HFF-Myc (cell line): ENCODE measurements around the gene PPP1R7.
"Not testable (repeated sequence)": the region's sequence is repeated elsewhere in the genome, so short reads cannot be mapped to it uniquely, and the experiment has no call there.

Experiments
- DNase-seq: peaks from one replicate; pipeline ENCODE4 v3.0.0-alpha.2; 2011; ENCODE audit warnings: low read depth; ENCODE audit errors: extremely low read depth
- H3K4me3 ChIP-seq: replicated peaks from 2 replicates; pipeline ENCODE4 v1.5.1; 2011; ENCODE audit warnings: low read depth, mild to moderate bottlenecking, control low read depth, low read length
- CTCF ChIP-seq: IDR thresholded peaks from 2 replicates; pipeline ENCODE4 v1.5.1; 2012; ENCODE audit warnings: mild to moderate bottlenecking, low read depth, low read length, control low read depth; ENCODE audit errors: missing control alignments

The PPP1R7 gene

GRCh38 chr2:241191081-241191480 is 40.8 kb downstream of the PPP1R7 start:
- no peak for TF ChIP-seq CTCF

GRCh38 chr2:241193271-241193670 is 43.0 kb downstream of the PPP1R7 start:
- no peak overlapping the region for H3K4me3 ChIP-seq
- no peak for TF ChIP-seq CTCF
- DNase-seq: no peak

More at GRCh38 chr2:241191081-241191480, 40.8 kb downstream of the PPP1R7 start:
- no peak overlapping the region for H3K4me3 ChIP-seq
- no peak for DNase-seq

GRCh38 chr2:241194811-241195210 is 44.5 kb downstream of the PPP1R7 start:
- no peak for TF ChIP-seq CTCF
- no peak for DNase-seq
- H3K4me3 ChIP-seq: no peak overlapping the region

- TF ChIP-seq CTCF: no peak
- no peak overlapping the region for H3K4me3 ChIP-seq
- DNase-seq: no peak
Observed at GRCh38 chr2:241195506-241196130, 45.4 kb downstream of the PPP1R7 start.

GRCh38 chr2:241197246-241197645 is 47.0 kb downstream of the PPP1R7 start:
- H3K4me3 ChIP-seq, DNase-seq: not testable (repeated sequence)

- no peak overlapping the region for H3K4me3 ChIP-seq
- no peak for TF ChIP-seq CTCF
- DNase-seq: no peak
Observed at GRCh38 chr2:241197947-241198346, 47.7 kb downstream of the PPP1R7 start.

- no peak for DNase-seq
- H3K4me3 ChIP-seq: no peak overlapping the region
- TF ChIP-seq CTCF: no peak
Observed at GRCh38 chr2:241198381-241199279, 48.4 kb downstream of the PPP1R7 start.
